OCI-LY3 (cell line): ENCODE measurements around the gene GAMT.

Experiments
- CTCF ChIP-seq: fragments of 200-600, 300-600 bp; sonication (generic); IDR thresholded peaks from 2 replicates; pipeline ENCODE4 v1.5.1; 2014; ENCODE audit warnings: antibody characterized with exemption, low read length, low read depth
- EZH2phosphoT487 ChIP-seq: fragments of 200-600 bp; shearing (Covaris generic); IDR thresholded peaks from 2 replicates; pipeline ENCODE4 v1.6.1; 2018; ENCODE audit warnings: antibody characterized with exemption, mixed run types, low read depth

GRCh38 chr19:1360126-1360817 lies 41.1 kb downstream of the GAMT start:
- TF ChIP-seq CTCF (no peak), EZH2phosphoT487 (no peak)
